AG08395 (cell line): ENCODE results near the gene FTCDNL1.
A peak's percentile ranks its signal among the peaks of the same experiment; 100 is the strongest.

Source experiments
- DNase-seq: peaks from one replicate; pipeline ENCODE4 v3.0.0; 2012; ENCODE audit warnings: mixed read lengths, low spot score

The FTCDNL1 gene

DNA sequence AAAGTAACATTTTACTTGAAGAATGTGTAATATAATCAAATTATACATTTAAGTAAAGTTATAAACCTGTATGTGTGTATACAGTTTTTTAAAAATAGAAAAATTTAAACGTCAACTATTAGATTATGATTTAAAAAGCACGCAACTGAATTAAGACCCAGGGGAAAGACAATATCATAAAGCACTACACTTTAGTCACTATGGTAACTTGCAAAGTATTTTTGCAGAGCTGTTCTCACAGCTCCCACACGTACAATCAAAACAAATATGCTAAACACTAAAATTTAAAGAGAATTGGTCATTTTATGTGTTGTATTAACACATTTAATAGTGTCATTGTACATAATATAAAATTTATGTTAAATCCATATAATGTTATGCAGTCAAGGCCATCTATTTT lies 59.7 kb downstream of the FTCDNL1 start:
- DNase-seq: no peak

DNA sequence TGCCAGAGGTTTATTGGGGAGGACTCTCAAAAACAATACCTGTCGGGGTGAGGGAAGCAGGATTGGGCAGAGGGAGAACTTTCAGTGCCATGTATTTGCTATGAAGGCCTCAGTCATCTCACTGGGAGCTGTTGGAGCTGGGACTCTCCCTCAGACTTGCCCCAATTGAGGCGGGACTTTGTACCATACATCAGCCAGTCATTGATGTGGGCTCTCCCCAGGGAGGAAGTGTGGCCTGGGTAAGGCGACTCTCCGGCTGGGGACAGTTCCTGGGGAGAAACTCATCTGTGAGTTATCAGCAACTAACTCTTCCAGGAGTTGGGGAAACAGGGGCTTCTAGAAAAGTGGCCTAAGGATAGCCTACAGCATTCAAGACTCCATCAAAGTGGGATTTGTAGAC lies 66.5 kb downstream of the FTCDNL1 start:
- no peak for DNase-seq

DNA sequence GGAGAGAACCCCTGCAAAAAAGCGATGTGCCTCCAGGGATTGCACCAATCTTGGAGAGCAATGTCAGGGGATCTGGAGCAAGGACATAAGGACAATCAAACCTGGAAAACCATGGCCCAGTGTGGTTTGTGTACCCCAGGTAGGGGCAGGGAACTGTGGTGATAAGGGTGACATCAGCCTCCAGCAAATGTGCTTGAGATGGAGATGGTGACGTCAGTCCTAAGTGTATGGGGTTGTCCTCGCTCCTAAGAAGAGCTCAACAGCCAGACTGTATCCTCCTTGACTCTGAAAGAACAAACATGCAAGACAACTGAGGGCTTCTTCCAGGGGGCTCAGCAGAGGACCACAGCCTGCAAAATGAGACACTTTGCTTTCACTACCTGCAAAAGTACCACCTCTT lies 71.4 kb downstream of the FTCDNL1 start:
- no peak for DNase-seq

DNA sequence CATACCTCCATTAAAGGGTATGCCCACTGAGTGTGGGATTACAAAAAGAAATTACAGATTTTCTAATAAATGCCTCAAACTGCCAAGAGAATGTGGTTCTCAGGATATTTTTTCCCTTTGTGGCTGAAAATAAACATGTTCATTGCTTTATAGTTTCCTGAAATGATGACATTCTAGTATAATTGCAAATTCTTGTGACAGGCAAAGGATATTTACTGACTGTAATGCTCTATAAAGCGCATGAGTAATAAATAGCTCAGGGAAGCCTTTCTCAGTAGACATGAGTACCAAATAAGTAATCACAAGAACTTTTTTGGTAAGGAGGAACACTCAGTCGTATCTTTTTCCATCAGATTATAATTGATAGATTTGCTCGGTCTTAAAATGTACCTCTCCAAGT lies 72.3 kb downstream of the FTCDNL1 start:
- DNase-seq: no peak

DNA sequence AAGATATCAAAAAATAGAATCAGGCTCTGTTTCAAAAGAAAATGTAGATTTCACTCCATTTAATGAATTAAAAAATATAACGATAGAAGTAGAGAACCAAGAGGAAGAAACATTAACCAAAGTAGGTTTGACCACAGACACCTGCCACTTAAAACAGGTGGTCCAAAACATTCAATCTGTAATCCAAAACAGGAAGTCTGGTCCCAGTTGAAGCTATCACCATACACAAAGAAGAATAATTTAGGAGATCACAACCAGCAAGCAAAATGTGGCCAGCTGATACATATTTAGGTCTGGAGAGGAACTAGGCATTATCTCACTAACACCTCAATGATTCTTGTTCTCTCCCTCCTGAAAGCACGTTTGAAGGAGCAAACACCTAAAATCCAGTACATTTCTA lies 73.1 kb downstream of the FTCDNL1 start:
- DNase-seq: no peak

DNA sequence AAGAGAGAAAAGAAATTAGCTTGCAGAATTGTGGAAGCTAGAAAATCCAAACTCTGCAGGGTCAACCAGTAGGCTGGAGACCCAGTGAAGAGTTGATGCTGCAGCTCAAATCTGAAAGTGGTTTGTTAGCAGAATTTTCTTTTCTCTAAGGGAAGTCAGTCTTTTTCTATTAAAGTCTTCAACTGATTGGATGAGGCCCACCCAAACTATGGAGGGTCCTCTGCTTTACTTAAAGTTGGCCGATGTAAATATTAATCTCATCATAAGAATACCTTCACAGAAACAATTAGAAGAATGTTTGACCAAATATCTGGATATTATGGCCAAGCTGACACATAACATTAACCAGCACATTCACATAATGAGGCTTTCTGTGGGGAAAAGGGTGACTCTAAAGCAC lies 73.7 kb downstream of the FTCDNL1 start:
- DNase-seq: no peak

DNA sequence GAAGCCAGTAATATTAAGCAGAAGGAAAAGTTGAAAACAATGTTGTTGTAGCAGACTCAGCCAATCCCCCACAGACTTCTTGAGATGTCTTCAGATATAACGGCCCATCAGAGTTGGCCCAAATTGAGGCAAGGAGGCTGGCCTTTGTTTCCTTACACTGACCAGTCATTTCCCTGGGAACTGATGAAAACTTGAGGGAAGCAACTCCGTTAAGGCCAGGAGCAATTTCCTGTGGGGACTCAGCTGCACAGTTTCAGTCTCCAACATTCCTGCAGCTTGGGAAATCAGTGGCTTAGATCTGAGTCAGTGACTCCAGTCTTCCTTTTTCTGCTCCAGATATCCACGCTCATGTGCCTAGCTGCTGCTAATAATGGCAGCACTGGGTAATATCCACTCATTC lies 75.7 kb downstream of the FTCDNL1 start:
- peak; percentile 12 for DNase-seq

DNA sequence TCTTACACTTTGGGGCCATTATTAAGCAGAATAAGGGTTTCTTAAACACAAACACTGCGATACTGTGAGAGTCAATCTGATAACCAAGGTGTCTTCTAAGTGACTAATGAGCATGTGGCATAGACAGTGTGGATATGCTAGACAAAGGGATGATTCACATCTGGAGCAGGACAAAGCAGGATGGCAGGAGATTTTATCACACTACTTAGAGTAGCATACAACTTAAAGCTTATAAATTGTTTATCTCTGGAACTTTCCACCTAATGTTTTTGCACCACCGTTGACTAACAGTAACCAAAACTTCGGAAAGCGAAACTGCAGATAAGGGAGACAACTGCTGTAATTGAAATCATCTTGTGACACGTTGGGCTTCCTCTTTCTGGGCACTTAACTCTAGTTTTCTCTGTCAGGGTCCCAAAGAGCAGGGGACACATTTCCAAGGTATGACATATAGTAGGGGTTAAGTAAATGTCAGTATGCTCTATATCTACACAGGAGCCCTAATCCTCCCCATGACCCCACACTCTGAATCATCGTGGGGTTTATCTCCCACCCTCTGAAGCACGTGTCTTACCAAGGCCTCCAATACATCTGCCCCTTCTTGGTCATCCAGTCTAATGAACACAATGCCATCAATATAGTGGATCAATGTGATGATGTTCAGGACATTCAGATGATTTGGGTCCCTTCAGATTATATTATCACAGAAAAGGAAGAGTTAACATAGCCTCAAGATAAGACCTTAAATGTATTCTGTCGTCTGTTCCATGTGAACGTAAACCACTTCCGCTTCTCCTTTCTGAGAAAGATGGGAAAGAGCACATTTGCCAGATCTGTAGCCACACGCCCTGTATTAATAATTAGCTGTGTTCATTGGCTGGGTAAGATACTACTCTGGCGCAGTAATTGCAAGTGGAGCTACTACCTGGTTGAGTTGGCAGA lies 78.7 kb downstream of the FTCDNL1 start:
- DNase-seq: no peak

DNA sequence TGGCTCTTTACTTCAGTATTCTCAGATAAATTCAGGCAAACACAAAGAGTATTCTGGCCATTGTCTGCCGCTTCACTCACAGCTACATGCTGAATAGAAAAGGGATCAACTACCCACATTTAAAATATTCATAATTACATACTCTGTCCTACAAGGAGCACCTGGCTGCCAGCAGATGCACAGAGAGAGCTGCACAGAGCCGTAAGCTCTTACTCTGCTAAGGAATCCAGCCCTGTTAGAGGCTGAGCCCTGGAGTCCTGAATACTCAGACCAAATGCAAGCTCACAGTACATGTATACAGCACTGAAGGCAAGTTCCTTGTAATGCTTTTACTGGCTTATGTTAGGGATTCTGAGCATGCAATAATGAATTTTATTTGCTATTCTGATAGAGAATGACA lies 80.3 kb downstream of the FTCDNL1 start:
- DNase-seq: no peak

DNA sequence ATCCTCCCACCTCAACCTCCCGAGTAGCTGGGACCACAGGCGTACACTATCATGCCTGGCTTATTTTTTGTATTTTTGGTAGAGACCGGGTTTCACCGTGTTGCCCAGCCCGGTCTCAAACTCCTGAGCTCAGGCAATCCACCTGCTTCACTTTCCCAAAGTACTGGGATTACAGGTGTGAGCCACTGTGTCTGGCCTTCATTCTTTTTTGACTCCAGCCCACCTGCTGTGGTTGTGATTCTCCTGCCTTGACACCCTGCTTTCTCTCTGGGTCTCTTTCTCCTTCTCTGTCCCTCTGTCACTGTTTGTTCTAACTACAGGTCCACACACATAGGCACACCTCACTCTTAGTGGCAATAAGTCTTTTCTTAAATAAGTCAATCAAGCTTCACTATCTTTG lies 85.3 kb downstream of the FTCDNL1 start:
- no peak for DNase-seq

DNA sequence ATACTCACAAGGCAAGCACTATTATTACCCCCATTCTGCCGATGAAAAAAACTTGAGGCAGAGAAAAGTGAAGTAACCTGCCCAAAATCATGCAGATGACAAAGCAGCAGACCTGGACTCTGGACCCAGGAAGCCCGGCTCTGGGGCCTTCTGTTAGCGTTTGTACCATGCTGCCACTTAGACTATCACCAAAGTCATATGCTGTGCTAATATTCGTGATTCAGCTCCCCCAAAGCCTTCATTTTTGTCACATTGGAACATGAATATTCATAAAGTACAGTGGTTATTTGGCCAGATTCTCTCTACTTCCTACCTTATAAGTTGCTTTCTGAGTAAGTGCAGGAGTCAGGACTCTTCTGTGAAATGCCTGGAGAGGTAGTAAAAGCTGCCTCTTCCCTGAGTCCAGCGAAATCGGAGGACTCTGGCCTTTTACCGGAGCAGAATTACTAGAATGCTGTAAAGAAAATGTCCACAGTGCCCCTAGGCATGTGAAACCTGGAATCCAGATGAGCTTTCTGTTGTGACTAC lies 86.7 kb downstream of the FTCDNL1 start:
- DNase-seq: no peak

DNA sequence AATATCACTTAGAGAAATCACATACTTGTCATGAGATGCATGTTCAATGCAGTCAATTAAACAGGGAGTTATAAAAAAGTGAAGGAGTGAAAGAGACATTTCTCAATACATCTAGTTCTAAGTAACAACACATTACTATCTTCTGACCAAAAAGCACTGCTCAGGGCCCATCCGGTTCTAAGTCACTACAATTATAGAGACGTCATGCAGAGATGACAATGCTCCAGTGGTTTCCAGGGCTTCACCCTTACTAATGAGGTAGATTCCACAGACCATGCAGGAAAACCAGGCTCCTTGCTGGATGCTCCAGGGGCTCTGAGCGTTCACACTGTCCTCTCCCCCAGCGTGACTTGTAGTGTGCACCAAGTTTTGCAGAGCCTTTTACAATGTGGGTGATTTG lies 88.0 kb downstream of the FTCDNL1 start:
- DNase-seq: no peak

DNA sequence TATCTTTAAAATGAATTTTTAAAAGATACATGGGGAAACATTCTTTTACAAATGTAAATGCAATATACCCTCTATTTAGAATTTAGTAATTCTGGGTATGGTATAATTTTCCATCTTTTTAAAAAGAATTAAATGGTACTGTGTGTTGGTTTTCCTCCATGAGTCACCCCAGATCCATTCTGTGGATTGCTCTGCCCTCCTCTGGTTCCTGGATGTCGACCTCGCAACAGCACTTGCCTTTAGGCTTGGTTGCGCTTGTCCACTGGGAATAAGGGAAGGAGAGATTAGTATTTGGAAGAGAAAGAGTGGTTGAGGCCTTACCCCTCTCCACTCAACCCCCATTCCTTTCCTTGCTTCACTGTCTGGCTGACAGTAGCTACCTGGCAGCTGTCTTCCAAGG lies 90.4 kb downstream of the FTCDNL1 start:
- no peak for DNase-seq

DNA sequence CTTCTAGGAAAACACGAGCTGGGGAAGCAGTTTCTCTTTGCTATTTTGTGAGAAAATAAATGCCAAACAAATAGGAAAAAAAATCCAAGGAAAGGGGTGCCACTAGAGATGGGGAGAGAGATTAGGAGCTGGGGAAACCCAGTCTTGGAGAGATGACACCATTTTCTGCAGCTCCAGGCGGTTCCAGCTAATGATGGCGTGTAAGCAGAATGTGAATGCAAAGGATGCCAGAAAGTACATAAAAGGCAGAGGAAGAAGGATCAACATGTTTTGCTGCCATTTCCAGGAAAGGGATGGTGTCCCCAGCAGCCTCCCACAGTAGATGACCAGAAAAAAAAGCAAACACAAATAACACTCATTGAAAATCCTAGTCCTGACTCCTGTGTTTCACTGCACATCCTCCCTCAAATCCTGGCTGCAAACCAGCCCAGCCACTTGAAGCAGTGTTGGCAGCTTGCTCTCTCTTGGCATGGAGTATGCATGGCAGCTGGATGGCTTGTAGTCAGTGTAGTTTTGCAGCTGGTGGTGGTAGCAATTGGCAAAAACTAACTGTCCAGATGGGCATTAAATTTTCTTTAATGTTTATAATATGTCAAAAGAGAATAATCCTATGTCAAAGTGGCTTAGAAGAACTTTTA lies 93.6 kb downstream of the FTCDNL1 start:
- DNase-seq: peak; percentile 42

DNA sequence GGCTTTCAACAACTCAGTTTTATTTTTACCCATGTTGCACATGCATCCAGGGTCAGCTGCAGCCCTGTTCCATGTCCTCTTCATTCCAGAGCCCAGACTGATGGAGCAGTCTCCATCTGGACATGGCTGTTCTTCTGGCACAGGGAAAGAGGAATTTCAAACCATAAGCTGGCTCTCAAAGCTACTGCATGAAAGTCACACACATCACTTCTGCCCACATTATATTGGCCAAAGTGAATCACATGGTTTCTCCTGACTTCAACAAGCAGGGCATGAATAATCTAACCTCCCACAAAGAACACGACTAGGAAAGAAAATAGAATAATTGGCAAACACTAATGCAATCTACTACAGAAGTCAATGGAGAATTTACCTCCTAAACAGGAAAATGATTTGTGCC lies 94.2 kb downstream of the FTCDNL1 start:
- no peak for DNase-seq

DNA sequence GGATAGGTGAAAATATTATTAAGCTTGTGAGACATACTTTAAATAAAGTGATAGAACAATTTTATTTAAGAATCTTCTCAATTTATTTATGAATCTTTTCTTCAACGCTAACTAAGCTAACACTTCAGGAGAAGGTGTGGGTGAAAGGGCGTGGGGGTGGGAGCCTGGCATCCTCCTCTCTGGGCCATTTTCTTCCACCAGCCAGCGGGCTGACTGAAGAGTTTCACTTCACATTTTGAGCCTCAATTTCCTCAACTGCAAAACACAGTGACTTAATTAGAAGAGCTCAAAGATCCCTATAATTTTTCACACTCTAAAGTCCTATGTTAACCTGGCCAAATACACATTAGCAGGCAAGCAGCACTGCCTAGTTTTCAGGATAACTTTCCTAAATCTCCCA lies 94.8 kb downstream of the FTCDNL1 start:
- no peak for DNase-seq

DNA sequence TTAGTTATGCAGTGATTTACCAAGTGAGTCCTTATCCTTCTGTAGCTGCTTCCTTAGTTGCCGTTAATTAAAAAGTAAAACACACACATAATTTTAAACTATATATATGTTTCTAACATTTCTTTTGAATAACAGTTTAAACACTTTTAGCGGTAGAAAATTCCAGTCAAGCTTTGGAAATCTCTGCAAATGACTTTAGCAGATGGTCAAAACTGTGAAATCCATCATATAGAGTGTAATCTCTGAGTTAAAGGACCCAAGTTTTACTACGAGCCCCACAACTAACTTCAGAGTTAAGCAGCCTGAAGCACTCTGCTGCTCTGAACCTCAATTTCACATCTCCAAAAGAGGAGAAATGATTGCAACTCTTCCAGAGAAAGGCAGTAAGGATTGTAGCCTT lies 96.2 kb downstream of the FTCDNL1 start:
- DNase-seq: no peak

DNA sequence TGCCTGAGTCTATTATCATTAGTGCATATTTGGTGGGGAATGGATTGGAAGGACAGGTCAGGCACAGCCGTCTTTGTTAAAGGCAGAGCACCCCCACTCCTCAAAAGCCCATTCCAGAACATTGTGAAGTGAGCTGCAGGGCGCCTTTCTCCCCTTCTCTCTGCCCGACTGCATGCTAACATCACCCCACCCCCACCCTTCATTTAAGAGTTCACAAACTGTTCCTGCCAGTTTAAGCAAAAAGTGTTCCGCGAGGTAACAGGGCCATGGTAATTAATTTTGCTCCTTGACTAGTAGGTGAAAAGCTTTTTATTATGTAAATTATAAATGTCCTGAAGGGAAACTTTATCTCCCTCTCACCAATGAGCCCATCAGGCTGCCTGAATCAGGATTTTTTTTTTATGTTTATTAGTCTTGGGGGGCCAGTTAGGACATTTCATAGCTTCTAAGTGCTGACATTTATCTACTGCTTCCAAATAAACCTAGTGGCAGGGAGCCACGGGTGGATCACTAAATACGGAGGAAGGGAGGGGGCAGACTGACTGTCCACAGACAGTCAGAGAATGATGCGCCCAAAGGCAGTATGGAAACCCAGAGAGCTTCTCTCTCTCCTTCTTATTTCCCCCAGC lies 99.4 kb downstream of the FTCDNL1 start:
- no peak for DNase-seq

DNA sequence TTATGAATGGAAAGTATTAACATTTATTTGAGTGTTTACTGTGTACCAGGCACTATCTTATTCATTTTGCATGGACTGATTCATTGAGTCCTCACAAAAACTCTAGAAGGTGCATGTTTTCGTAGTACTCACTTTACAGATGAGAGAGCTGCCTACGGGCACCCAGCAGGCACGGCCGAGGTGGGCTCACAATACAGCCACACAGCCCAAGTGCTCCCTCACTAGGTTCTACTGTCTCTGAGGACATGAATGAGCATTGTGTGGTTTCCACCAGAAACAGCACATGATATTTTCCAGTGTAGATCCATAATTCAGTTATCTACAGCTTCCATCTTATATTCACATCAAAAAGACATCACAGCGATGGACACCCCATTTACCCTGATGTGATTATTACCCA lies 101.4 kb downstream of the FTCDNL1 start:
- no peak for DNase-seq

DNA sequence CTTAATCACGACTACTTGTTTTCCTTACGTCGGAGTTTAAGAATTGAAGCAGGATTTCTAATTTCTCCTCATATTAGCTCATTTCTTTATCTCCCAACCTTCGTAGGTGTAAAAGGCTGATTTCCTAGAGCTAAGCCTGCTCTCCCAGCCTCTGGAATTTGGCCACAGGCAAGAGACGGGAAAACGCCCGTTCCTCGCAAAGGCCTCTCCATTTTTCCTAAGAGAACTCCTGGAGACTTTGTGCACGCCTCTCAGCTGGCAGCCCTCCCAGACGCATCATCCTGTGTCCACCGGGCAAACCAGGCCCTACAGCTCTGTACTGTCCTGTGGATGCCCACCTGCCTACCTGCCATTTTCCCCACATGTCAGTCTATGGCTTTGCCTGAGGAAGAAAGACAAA lies 106.3 kb downstream of the FTCDNL1 start:
- no peak for DNase-seq

DNA sequence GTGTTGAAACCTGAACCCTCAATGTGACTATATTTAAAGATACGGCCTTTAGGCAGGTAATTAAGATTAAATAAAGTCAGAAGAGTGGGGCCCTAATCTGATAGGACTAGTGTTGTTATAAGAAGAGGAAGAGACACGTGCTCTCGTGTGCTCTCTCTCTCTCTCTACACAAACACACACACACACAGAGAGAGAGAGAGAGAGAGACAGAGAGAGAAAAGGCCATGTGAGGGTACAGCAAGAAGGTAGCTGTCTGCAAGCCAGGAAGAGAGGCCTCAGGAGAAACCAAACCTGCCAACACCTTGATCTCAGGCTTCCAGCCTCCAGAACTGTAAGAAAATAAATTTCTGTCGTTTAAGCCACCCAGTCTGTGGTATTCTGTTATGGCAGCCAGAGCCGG lies 106.7 kb downstream of the FTCDNL1 start:
- DNase-seq: no peak

DNA sequence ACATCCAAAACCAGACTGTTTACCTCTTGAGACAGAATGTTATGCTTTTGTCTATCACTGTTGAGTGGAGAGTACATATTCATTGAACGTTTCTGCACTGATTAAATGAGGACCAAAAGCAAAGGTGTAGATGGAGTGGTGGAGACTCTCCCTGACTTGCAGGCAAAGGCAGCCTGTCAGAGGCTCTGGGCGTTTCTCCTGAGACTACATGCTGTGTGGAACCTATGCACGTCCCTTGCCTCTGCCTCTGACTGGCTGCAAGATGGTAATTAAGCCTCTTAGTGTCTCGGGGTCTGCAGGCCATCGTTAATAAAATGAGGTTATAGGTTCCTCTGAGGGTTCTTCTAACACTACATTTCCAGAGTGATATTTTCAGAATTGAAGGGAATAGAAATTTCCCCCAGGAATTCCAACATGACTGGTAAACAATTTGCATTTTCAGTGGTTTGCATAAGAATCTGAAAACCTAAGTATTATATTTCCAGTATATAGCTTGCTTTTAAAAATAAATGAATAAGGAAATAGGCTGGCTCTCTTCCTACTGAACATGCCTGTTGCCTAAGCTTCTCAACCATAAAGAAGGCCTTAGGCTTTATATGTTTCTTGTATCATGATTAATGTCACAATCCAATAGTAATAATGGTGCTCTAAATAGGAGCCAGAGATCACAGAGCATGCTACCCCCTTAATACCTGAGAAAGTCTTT lies 107.4 kb downstream of the FTCDNL1 start:
- DNase-seq: no peak
